Esophagus (tissue), 2 donors: ENCODE data around the gene FFAR1. TPM values are rescaled to one million over a fixed set of nuclear protein-coding genes. Genes with fewer than 3 reads are reported as not detected.
"Not testable (repeated sequence)": the region's sequence is repeated elsewhere in the genome, so short reads cannot be mapped to it uniquely, and the experiment has no call there.

ENCODE experiments used
- H3K27ac ChIP-seq, 2 donors: one replicate each; pipeline ENCODE4 v1.5.1; 2013; ENCODE audit warnings: low read depth in 2 of 2, mild to moderate bottlenecking in 2 of 2, inconsistent platforms in 1 of 2, low read length in 1 of 2, moderate library complexity in 1 of 2
- H3K27me3 ChIP-seq, 2 donors: one replicate each; pipeline ENCODE4 v1.6.1; 2013; ENCODE audit warnings: low read length in 2 of 2, control low read depth in 1 of 2, mild to moderate bottlenecking in 1 of 2; ENCODE audit not compliant: insufficient read depth in 2 of 2, control insufficient read depth in 1 of 2
- H3K36me3 ChIP-seq, 2 donors: one replicate each; pipeline ENCODE4 v1.6.1; 2013; ENCODE audit warnings: low read length in 1 of 2; ENCODE audit not compliant: control insufficient read depth in 2 of 2, insufficient read depth in 2 of 2
- H3K4me1 ChIP-seq, 2 donors: one replicate each; pipeline ENCODE4 v1.6.1; 2013; ENCODE audit warnings: low read length in 1 of 2; ENCODE audit not compliant: control insufficient read depth in 2 of 2, insufficient read depth in 2 of 2
- H3K4me3 ChIP-seq, 2 donors: one replicate each; pipeline ENCODE4 v1.5.1; 2013; ENCODE audit warnings: low read length in 2 of 2, mild to moderate bottlenecking in 2 of 2, low read depth in 1 of 2, moderate library complexity in 1 of 2
- H3K9me3 ChIP-seq, 2 donors: one replicate each; pipeline ENCODE4 v1.6.1; 2013; ENCODE audit warnings: mild to moderate bottlenecking in 2 of 2, low read depth in 1 of 2, low read length in 1 of 2, moderate library complexity in 1 of 2; ENCODE audit not compliant: control insufficient read depth in 2 of 2, insufficient read depth in 1 of 2
- WGBS, 2 donors: extraction: QIAGEN DNeasy Blood & Tissue Kit; methylation state at CpG; one replicate each; pipeline ENCODE4 v1.1.7; 2013; 5-methylcytosine and 5-hydroxymethylcytosine counted together
- polyA plus RNA-seq, 2 donors: library from polyadenylated mRNA; stranded (reverse); fragments of 200-250 nt; gene quantifications; one replicate each; pipeline ENCODE4 v1.2.3, GENCODE V29; 2013
- donor health status: healthy with polysubstance abuse.
- donor health status: Bipolar disorder and iron deficiency.

Gene FFAR1
- polyA plus RNA-seq, 2 donors: not detected

- Histone ChIP-seq H3K27me3 (no peaks in the 10 kb centered on the region), H3K4me3 (no peak overlapping the region), H3K9me3 (no peaks in the 10 kb centered on the region), H3K27ac (no peak overlapping the region), H3K36me3 (no peaks in the 10 kb centered on the region), H3K4me1 (no peaks in the 10 kb centered on the region)
- WGBS, 2 donors: 94 to 96% methylated on average over 3 of the region's 3 CpGs
Measured at GRCh38 chr19:35378356-35378755, 30.7 kb downstream of the FFAR1 start.

DNA sequence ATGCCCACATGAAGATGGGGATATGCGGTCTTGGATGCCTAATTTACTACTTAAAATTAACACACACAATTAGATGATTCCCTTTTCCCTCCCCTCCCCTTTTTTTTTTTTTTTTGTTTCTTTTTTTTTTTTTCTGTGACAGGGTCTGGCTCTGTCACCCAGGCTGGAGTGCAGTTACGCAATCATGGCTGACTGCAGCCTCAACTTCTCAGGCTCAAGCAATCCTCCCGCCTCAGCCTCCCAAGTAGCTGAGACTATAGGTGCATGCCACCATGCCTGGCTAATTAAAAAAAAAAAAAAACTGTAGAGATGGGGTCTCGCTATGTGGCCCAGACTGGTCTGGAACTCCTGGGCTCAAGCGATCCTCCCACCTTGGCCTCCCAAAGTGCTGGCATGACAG, 31.8 kb downstream of the FFAR1 start:
- 91 to 93% methylated on average over 5 of the region's 5 CpGs for WGBS, 2 donors
- not testable (repeated sequence) for H3K9me3 ChIP-seq, H3K27ac ChIP-seq, H3K36me3 ChIP-seq, H3K4me3 ChIP-seq, H3K27me3 ChIP-seq, H3K4me1 ChIP-seq

GRCh38 chr19:35379992-35380391, 32.3 kb downstream of the FFAR1 start:
- H3K27me3 ChIP-seq: no peaks in the 10 kb centered on the region
- no peaks in the 10 kb centered on the region for H3K4me1 ChIP-seq
- WGBS, 2 donors: 28 to 32% methylated on average over 1 of the region's 1 CpG
- H3K4me3 ChIP-seq: no peak overlapping the region
- H3K27ac ChIP-seq: no peak overlapping the region
- no peaks in the 10 kb centered on the region for H3K36me3 ChIP-seq
- no peaks in the 10 kb centered on the region for H3K9me3 ChIP-seq

DNA sequence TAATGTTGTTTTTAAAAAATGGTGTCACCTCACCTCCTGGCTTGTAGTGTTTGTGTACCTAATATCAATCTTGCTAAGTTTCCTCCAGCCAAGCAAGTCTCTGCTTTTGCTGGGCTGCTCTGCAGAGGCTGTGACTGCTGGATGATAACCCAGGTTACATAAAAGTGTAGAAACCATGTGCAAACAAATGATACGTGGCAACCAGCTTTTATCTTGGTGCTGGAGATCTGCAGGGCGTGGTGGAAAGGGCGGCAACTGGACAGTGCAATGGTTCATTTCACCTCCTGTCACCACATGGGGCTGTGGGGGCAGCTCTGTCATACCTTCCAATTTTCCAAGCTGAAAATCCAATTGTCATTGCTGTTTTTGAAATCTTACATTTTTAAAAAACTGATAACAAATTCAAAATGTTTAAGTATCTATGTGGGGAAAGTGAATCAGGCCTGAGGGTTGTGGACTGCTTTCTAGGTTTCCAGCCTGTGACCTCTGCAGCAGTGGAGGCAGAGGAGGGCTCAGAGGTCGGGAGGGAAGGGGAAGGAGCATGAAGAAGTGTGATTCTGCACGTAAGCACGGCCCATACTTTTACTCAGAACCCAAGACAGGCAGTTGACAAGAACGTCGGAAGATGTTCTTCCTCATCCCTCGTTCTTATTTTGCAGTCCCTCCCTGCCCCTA, 32.9 kb downstream of the FFAR1 start:
- H3K36me3 ChIP-seq: no peaks in the 10 kb centered on the region
- no peak overlapping the region for H3K4me3 ChIP-seq
- H3K4me1 ChIP-seq: no peaks in the 10 kb centered on the region
- WGBS, 2 donors: 59% methylated on average over 9 of the region's 9 CpGs
- H3K9me3 ChIP-seq: no peaks in the 10 kb centered on the region
- no peaks in the 10 kb centered on the region for H3K27me3 ChIP-seq
- no peak overlapping the region for H3K27ac ChIP-seq

DNA sequence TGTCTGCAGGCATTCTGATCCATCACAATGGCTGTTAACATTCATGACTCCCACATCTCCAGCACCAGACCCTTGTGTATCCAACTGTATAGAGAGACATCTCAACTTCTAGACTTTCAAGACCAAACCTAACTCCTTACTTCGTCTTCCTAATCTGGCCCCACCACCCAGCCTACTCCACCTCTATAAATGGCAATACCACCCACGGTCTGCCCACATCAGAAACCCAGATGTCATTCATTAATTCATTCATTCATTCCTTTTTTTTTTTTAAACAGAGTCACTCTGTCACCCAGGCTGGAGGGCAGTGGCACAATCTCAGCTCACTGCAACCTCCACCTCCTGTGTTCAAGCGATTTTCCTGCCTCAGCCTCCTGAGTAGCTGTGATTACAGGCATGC, 33.6 kb downstream of the FFAR1 start:
- no peak overlapping the region for H3K27ac ChIP-seq
- WGBS, 2 donors: 55 to 63% methylated on average over 3 of the region's 3 CpGs
- H3K27me3 ChIP-seq: no peaks in the 10 kb centered on the region

DNA sequence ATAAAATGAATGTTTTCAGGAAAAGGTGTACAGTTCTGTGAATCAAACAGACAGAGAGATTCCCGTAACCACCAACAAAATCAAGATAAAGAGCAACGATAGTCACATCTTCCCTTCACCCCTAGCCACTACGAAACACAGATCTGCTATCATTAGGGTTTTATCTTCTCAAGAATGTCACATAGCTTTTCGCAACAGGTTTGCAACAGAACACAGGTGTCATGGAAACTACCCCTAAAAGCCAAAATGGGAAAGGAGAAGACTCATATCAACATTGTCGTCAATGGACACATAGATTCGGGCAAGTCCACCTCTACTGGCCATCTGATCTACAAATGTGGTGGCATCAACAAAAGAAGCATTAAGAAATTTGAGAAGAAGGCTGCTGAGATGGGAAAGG, 34.2 kb downstream of the FFAR1 start:
- no peak overlapping the region for H3K27ac ChIP-seq
- no peaks in the 10 kb centered on the region for H3K9me3 ChIP-seq
- WGBS, 2 donors: 90 to 92% methylated on average over 6 of the region's 6 CpGs
- no peaks in the 10 kb centered on the region for H3K27me3 ChIP-seq
- H3K4me3 ChIP-seq: no peak overlapping the region
- H3K36me3 ChIP-seq: no peaks in the 10 kb centered on the region
- H3K4me1 ChIP-seq: no peaks in the 10 kb centered on the region

More for the DNA sequence above, 33.6 kb downstream of the FFAR1 start:
- Histone ChIP-seq H3K36me3 (no peaks in the 10 kb centered on the region), H3K4me3 (no peak overlapping the region), H3K4me1 (no peaks in the 10 kb centered on the region), H3K9me3 (no peaks in the 10 kb centered on the region)

- Histone ChIP-seq H3K4me3 (no peak overlapping the region), H3K27ac (no peak overlapping the region), H3K27me3 (no peaks in the 10 kb centered on the region), H3K9me3 (no peaks in the 10 kb centered on the region), H3K4me1 (no peaks in the 10 kb centered on the region), H3K36me3 (no peaks in the 10 kb centered on the region)
- 85 to 90% methylated on average over 2 of the region's 2 CpGs for WGBS, 2 donors
Measured at GRCh38 chr19:35383536-35383935, 35.8 kb downstream of the FFAR1 start.

- Histone ChIP-seq H3K27ac (no peak overlapping the region), H3K9me3 (no peaks in the 10 kb centered on the region)
- 82 to 86% methylated on average over 6 of the region's 6 CpGs for WGBS, 2 donors
Measured at GRCh38 chr19:35388277-35389054, 40.8 kb downstream of the FFAR1 start.

GRCh38 chr19:35389192-35389861, 41.6 kb downstream of the FFAR1 start:
- H3K36me3 ChIP-seq: no peaks in the 10 kb centered on the region
- H3K27me3 ChIP-seq: no peaks in the 10 kb centered on the region
- no peaks in the 10 kb centered on the region for H3K4me1 ChIP-seq
- H3K27ac ChIP-seq: no peak overlapping the region
- WGBS, 2 donors: 54 to 59% methylated on average over 6 of the region's 6 CpGs
- no peaks in the 10 kb centered on the region for H3K9me3 ChIP-seq
- H3K4me3 ChIP-seq: no peak overlapping the region

More at GRCh38 chr19:35388277-35389054, 40.8 kb downstream of the FFAR1 start:
- Histone ChIP-seq H3K36me3 (no peaks in the 10 kb centered on the region), H3K4me3 (no peak overlapping the region), H3K4me1 (no peaks in the 10 kb centered on the region), H3K27me3 (no peaks in the 10 kb centered on the region)
